Epithelial cell of prostate (primary cell): ENCODE data around the gene TMEM37.

Source experiments
- DNase-seq: peaks from one replicate; pipeline ENCODE4 v3.0.0-alpha.2; 2011; ENCODE audit warnings: low read depth, low spot score
- H3K27ac ChIP-seq: fragments of 450-650 bp; 2 replicates; pipeline ENCODE4 v1.5.1; 2017; ENCODE audit warnings: mild to moderate bottlenecking

TMEM37 gene

GRCh38 chr2:119448427-119449141, 16.9 kb downstream of the TMEM37 start:
- DNase-seq = no peak
- H3K27ac ChIP-seq = no peak overlapping the region

GRCh38 chr2:119449521-119449920, 17.9 kb downstream of the TMEM37 start:
- DNase-seq = no peak
- no peak overlapping the region for H3K27ac ChIP-seq

- H3K27ac ChIP-seq = no peak overlapping the region
- no peak for DNase-seq
Measured at GRCh38 chr2:119451336-119452050, 19.8 kb downstream of the TMEM37 start.

- no peak for DNase-seq
- H3K27ac ChIP-seq = no peak overlapping the region
Measured at GRCh38 chr2:119453972-119454593, 22.4 kb downstream of the TMEM37 start.

DNA sequence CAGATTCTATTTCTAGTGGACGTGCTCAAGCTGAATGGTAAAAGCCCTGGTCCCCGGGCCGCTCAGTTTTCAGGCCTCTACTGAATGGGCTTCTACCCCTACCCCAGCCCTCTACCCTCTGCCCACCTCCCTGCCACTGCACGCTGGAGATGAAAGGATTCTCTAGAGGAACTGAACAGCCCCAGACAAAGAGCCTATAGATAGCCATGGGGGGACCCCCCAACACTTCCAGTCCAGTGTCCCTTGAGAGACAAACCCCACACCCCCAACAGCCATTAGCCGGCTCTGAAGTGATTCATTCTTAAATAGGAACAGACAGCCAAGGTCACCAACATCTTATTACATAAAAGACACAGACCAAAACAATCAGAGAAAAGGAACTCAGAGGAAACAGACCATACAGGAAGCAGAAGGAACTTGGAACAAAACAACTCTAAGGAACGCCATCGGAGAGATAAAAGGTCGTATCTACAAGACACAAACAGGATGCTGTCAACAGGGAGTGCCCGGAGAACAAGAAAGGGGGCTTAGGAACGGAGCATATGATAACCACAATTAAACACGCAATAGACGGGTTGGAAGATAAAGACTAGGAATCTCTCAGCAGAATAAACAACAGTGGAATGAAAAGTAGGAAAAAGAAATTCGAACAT, 23.5 kb downstream of the TMEM37 start:
- no peak for DNase-seq
- no peak overlapping the region for H3K27ac ChIP-seq

DNA sequence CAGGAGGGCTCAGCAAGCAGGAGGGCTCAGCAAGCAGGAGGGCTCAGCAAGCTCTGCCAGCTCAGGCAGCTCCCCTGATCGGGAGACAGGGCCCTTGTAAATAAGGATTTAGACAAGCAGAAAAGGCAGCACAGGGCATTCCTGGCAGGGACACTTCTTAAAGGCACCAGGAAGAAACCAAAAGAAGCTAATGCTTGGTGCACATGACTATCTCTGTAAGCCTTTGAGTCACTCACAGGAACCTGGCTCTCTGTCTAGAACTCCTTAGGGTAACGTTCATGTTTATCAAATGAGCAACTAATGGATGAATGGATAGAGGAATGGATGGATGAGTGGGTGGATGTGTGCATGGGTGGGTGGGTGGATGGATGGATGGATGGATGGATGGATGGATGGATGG, 28.4 kb downstream of the TMEM37 start:
- DNase-seq = peak; percentile 51

DNA sequence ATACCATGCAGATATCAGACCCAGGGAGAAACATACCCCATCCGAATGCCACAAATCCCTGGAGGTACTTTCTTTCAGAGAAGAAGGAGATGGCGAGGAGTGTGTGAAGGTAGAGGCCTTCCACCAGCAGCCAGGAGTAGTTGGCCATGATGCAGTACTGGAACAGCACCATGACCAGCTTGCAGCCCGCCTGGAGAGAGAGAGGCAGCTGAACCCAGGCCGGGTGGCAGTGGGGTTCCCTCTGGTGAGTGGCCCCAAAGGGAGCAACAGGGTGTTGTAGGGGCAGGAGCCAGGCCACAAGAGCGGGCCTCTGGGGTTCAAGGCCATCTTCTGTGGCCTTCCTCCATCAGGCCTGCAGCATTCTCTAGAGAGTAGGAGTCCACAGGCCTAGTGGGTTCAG, 30.2 kb downstream of the TMEM37 start:
- no peak for DNase-seq
- H3K27ac ChIP-seq = no peak overlapping the region

More for the DNA sequence above, 28.4 kb downstream of the TMEM37 start:
- no peak overlapping the region for H3K27ac ChIP-seq

DNA sequence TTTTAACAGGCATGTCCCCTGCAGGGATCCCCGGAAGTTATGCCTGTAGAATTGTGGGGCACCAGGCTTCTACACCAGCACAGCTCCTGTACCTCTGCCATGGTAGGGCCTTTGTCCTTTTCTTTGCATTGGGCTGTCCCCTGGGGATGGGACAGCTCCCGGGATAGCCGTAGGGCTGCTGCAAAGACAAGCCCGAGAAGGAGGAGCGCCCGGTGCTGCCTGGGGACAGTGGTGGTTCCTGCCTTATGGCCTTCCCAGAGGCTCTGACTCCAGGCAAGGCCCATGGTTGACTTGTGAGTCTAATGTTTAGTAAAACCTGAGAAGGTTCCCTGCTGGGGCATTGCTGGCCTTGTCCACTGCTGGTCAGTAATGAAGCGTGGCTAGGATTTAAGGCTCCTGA, 30.9 kb downstream of the TMEM37 start:
- no peak overlapping the region for H3K27ac ChIP-seq
- DNase-seq = no peak

- no peak overlapping the region for H3K27ac ChIP-seq
- no peak for DNase-seq
Measured at GRCh38 chr2:119463136-119463535, 31.5 kb downstream of the TMEM37 start.

DNA sequence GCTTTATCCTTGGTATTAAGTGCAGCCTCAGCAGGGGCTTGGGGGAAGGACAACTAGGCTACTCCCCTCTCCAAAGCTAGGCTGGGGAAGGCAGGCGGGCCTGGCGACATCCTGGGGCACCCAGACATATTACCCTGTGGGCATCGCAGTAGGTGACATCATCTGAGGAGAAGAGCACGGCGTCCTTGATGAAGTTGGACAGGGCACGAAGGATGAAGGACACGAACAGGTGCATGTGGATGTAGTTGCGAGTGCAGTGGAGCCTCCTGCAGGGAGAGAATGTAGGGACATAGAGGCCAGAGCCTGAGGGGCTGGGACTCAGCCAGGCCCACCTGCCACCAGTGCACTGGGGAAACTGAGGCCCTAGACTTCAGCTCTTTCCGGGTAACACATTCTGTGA, 32.3 kb downstream of the TMEM37 start:
- H3K27ac ChIP-seq = no peak overlapping the region
- DNase-seq = no peak

DNA sequence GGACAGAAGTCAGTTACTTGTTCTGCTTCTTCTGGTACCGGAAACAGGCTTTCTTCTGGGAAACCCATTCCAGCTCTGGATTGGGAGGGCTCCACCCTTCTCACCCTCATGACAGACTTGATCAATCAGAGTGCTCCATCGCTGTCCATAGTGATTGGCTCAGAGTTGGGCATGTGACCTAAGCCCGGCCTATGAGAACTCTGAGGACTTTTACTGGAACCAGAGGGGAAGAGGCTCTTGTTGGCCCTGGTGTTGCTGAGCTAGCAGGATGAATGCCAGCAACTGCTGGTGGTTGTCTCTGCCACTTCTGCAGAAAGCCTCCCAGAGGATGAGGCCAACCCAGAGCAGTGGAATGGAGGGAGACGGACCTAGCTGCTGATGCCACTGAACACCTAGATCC, 33.3 kb downstream of the TMEM37 start:
- no peak for DNase-seq
- H3K27ac ChIP-seq = no peak overlapping the region

- no peak for DNase-seq
- no peak overlapping the region for H3K27ac ChIP-seq
Measured at GRCh38 chr2:119465687-119466086, 34.0 kb downstream of the TMEM37 start.

DNA sequence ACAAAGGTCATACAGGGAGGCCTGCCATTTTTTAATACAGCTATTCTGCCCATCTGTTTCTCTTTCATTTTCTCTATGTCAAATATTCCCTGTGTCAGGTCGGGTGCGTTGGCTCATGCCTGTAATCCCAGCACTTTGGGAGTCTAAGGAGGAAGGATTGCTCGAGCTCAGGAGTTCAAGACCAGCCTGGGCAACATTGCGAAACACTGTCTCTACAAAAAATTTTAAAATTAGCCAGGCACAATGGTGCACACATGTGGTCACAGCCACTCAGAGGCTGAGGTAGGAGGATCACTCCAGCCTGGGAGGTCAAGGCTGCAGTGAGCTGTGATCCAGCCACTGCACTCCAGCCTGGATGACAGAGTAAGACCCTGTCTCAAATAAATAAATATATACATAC, 34.7 kb downstream of the TMEM37 start:
- H3K27ac ChIP-seq = no peak overlapping the region
- no peak for DNase-seq

- H3K27ac ChIP-seq = no peak overlapping the region
- DNase-seq = no peak
Measured at GRCh38 chr2:119468154-119468955, 36.7 kb downstream of the TMEM37 start.

- H3K27ac ChIP-seq = no peak overlapping the region
- no peak for DNase-seq
Measured at GRCh38 chr2:119469131-119469530, 37.5 kb downstream of the TMEM37 start.

GRCh38 chr2:119469661-119470297, 38.1 kb downstream of the TMEM37 start:
- no peak for DNase-seq
- no peak overlapping the region for H3K27ac ChIP-seq

- H3K27ac ChIP-seq = no peak overlapping the region
- DNase-seq = no peak
Measured at GRCh38 chr2:119472749-119473148, 41.1 kb downstream of the TMEM37 start.

DNA sequence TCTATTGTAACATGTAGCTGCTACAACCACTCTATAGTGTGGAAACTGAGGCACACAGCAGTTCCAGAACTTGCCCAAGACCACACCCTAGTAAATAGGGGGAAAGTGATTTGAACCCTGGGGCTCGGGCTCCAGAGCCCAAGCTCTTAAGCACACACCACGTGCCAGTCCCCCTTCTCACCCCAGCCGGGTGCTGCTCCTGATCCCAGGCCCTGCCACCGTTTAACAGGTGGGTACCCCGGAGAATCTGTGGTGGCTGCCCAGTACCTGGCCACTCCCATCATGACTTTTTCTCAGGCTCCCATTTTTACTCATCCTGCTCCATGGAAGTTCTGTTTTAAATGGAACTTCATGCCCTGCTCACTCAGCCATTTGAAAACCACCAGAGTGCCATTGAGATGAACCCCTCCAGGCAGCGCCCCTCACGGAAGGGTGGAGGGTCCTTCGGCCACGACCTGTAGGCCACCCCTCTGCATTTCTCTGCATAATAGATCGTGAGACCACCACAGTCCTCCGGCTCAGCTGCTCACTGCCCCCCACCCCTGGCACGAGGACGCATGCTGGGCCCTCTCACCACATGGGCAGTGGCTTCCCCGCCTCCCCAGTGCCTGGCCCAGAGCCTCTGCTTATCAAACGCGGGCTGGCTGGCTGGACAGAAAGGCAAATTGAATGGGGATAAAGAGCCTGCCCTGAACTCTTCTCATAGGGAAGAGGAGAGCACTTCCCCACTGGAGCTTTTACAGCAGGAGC, 42.1 kb downstream of the TMEM37 start:
- DNase-seq = no peak
- H3K27ac ChIP-seq = no peak overlapping the region
